Activated naive CD8-positive, alpha-beta T cell treated with anti-CD3 and anti-CD28 coated beads for 36 hours (primary cell): ENCODE results near the gene FGFBP1. TPM values are rescaled to one million over a fixed set of nuclear protein-coding genes. Genes with fewer than 3 reads are reported as not detected.

Source experiments
- total RNA-seq, 2 experiments: library from RNA; stranded (reverse); gene quantifications; one replicate each; pipeline ENCODE4 v1.2.3, GENCODE V29; 2021

The FGFBP1 gene
- total RNA-seq, 2 experiments from 2014 or later = not detected

Other genes with a start within 250 kb of the FGFBP1 start
- gene BST1, start 235.7 kb downstream of the FGFBP1 start, total RNA-seq = under 1 TPM; 0.38 to 0.54 TPM
- gene CD38, start 160.4 kb downstream of the FGFBP1 start, total RNA-seq = 10 to 100 TPM; 40.3 to 42.1 TPM
- 1 to 10 TPM; 8.6 to 8.9 TPM for gene FGFBP2, start 24.4 kb upstream of the FGFBP1 start, total RNA-seq
- under 1 TPM; 0.34 to 0.56 TPM for gene PROM1, start 145.3 kb upstream of the FGFBP1 start, total RNA-seq